Rectal smooth muscle tissue (tissue), 1 donor: ENCODE data around the gene CACNA1B.

Source experiments
- H3K27ac ChIP-seq: one replicate; pipeline ENCODE4 v1.7.0; 2013; ENCODE audit warnings: low read depth, low read length, inconsistent platforms
- H3K27me3 ChIP-seq: one replicate; pipeline ENCODE4 v1.7.0; 2013; ENCODE audit warnings: low read length; ENCODE audit not compliant: control insufficient read depth, insufficient read depth
- H3K36me3 ChIP-seq: one replicate; pipeline ENCODE4 v1.7.0; 2013; ENCODE audit warnings: low read length; ENCODE audit not compliant: control insufficient read depth, insufficient read depth
- H3K4me1 ChIP-seq: one replicate; pipeline ENCODE4 v1.7.0; 2013; ENCODE audit warnings: low read length; ENCODE audit not compliant: control insufficient read depth, insufficient read depth
- H3K4me3 ChIP-seq: one replicate; pipeline ENCODE4 v1.7.0; 2013; ENCODE audit warnings: low read length
- H3K9ac ChIP-seq: one replicate; pipeline ENCODE4 v1.7.0; 2013; ENCODE audit warnings: low read length

CACNA1B gene

GRCh38 chr9:138024831-138025291 lies 147.3 kb downstream of the CACNA1B start:
- Histone ChIP-seq H3K9ac (no peak overlapping the region), H3K27me3 (peaks cover 7% of the 10 kb centered on the region), H3K4me3 (no peak overlapping the region), H3K4me1 (no peaks in the 10 kb centered on the region), H3K36me3 (no peaks in the 10 kb centered on the region), H3K27ac (no peak overlapping the region)

GRCh38 chr9:138025417-138025816 lies 147.8 kb downstream of the CACNA1B start:
- no peaks in the 10 kb centered on the region for H3K4me1 ChIP-seq
- H3K27ac ChIP-seq = no peak overlapping the region
- peaks cover 7% of the 10 kb centered on the region for H3K27me3 ChIP-seq
- no peak overlapping the region for H3K9ac ChIP-seq
- H3K36me3 ChIP-seq = no peaks in the 10 kb centered on the region
- H3K4me3 ChIP-seq = no peak overlapping the region

GRCh38 chr9:138025908-138026307 lies 148.3 kb downstream of the CACNA1B start:
- Histone ChIP-seq H3K36me3 (no peaks in the 10 kb centered on the region), H3K4me3 (no peak overlapping the region), H3K9ac (no peak overlapping the region), H3K27me3 (peaks cover 7% of the 10 kb centered on the region), H3K4me1 (no peaks in the 10 kb centered on the region), H3K27ac (no peak overlapping the region)

GRCh38 chr9:138028596-138028995 lies 151.0 kb downstream of the CACNA1B start:
- H3K4me3 ChIP-seq = no peak overlapping the region
- no peak overlapping the region for H3K9ac ChIP-seq
- H3K27me3 ChIP-seq = no peaks in the 10 kb centered on the region
- no peak overlapping the region for H3K27ac ChIP-seq
- H3K4me1 ChIP-seq = no peaks in the 10 kb centered on the region
- H3K36me3 ChIP-seq = no peaks in the 10 kb centered on the region

- Histone ChIP-seq H3K4me3 (no peak overlapping the region), H3K9ac (no peak overlapping the region), H3K27me3 (no peaks in the 10 kb centered on the region), H3K36me3 (no peaks in the 10 kb centered on the region), H3K27ac (no peak overlapping the region), H3K4me1 (no peaks in the 10 kb centered on the region)
These were observed 153.6 kb downstream of the CACNA1B start for GRCh38 chr9:138031186-138031585.

GRCh38 chr9:138033950-138034349 lies 156.4 kb downstream of the CACNA1B start:
- Histone ChIP-seq H3K27ac (no peak overlapping the region), H3K27me3 (no peaks in the 10 kb centered on the region), H3K36me3 (no peaks in the 10 kb centered on the region), H3K4me1 (no peaks in the 10 kb centered on the region), H3K9ac (no peak overlapping the region), H3K4me3 (no peak overlapping the region)

- no peak overlapping the region for H3K27ac ChIP-seq
- no peak overlapping the region for H3K4me3 ChIP-seq
- no peak overlapping the region for H3K9ac ChIP-seq
- H3K36me3 ChIP-seq = no peaks in the 10 kb centered on the region
- H3K27me3 ChIP-seq = no peaks in the 10 kb centered on the region
- no peaks in the 10 kb centered on the region for H3K4me1 ChIP-seq
These were observed 159.6 kb downstream of the CACNA1B start for GRCh38 chr9:138037140-138037539.

GRCh38 chr9:138038244-138038671 lies 160.7 kb downstream of the CACNA1B start:
- H3K27ac ChIP-seq = no peak overlapping the region
- H3K36me3 ChIP-seq = no peaks in the 10 kb centered on the region
- no peak overlapping the region for H3K4me3 ChIP-seq
- H3K27me3 ChIP-seq = no peaks in the 10 kb centered on the region
- no peaks in the 10 kb centered on the region for H3K4me1 ChIP-seq
- H3K9ac ChIP-seq = no peak overlapping the region

GRCh38 chr9:138040446-138041430 lies 163.2 kb downstream of the CACNA1B start:
- Histone ChIP-seq H3K27ac (no peak overlapping the region), H3K4me3 (no peak overlapping the region)

GRCh38 chr9:138042146-138042545 lies 164.6 kb downstream of the CACNA1B start:
- Histone ChIP-seq H3K9ac (no peak overlapping the region), H3K4me1 (no peaks in the 10 kb centered on the region), H3K27ac (no peak overlapping the region), H3K36me3 (no peaks in the 10 kb centered on the region), H3K27me3 (no peaks in the 10 kb centered on the region), H3K4me3 (no peak overlapping the region)

More at GRCh38 chr9:138040446-138041430, 163.2 kb downstream of the CACNA1B start:
- H3K36me3 ChIP-seq = no peaks in the 10 kb centered on the region
- H3K27me3 ChIP-seq = no peaks in the 10 kb centered on the region
- H3K9ac ChIP-seq = no peak overlapping the region
- no peaks in the 10 kb centered on the region for H3K4me1 ChIP-seq

GRCh38 chr9:138042640-138043039 lies 165.1 kb downstream of the CACNA1B start:
- no peaks in the 10 kb centered on the region for H3K27me3 ChIP-seq
- H3K4me1 ChIP-seq = no peaks in the 10 kb centered on the region
- H3K4me3 ChIP-seq = no peak overlapping the region
- H3K36me3 ChIP-seq = no peaks in the 10 kb centered on the region
- no peak overlapping the region for H3K9ac ChIP-seq
- H3K27ac ChIP-seq = no peak overlapping the region

- Histone ChIP-seq H3K4me3 (no peak overlapping the region), H3K36me3 (no peaks in the 10 kb centered on the region), H3K9ac (no peak overlapping the region), H3K27me3 (no peaks in the 10 kb centered on the region), H3K27ac (no peak overlapping the region), H3K4me1 (no peaks in the 10 kb centered on the region)
These were observed 165.5 kb downstream of the CACNA1B start for GRCh38 chr9:138043061-138043410.
